HG02938 (cell line): ENCODE data around the gene CFAP251.
"Not testable (repeated sequence)": the region's sequence is repeated elsewhere in the genome, so short reads cannot be mapped to it uniquely, and the experiment has no call there.

Experiments used
- ATAC-seq: cut with Tn5 transposase; IDR thresholded peaks from one replicate; pipeline ENCODE4 v1.9.1; 2021; ENCODE audit warnings: mild to moderate bottlenecking, moderate library complexity; ENCODE audit not compliant: unreplicated experiment

CFAP251 gene

DNA sequence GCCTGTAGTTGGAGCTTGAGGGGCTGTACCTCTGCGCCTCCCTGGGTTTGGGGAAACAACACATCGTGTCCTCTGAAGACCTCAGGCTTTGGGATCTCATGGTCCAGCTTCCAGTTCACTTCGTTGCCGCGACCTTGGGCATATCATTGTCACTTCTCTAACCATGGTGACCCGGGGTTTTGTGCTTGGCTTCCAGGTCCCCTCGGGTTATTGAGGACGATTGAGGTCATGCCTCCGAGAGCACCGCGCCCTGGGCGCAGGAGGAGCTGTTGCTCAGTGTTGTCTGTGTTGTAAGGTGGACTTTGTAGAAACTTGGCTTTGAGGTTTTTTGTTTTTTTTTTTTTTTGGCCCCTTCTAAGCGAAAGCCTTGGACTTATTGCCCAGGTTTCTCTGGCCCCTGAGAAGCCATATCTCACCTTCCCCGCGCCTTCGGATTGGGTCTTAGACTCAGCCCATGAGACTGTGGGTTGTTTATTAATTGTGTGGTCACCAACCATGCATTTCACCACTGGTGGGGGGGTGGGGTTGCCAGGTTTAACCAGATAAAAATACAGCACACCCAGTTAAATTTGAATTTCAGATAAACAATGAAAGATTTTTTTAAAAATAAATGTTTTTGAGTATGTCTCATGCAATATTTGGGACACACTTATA lies 105.9 kb downstream of the CFAP251 start:
- ATAC-seq, result no peak

DNA sequence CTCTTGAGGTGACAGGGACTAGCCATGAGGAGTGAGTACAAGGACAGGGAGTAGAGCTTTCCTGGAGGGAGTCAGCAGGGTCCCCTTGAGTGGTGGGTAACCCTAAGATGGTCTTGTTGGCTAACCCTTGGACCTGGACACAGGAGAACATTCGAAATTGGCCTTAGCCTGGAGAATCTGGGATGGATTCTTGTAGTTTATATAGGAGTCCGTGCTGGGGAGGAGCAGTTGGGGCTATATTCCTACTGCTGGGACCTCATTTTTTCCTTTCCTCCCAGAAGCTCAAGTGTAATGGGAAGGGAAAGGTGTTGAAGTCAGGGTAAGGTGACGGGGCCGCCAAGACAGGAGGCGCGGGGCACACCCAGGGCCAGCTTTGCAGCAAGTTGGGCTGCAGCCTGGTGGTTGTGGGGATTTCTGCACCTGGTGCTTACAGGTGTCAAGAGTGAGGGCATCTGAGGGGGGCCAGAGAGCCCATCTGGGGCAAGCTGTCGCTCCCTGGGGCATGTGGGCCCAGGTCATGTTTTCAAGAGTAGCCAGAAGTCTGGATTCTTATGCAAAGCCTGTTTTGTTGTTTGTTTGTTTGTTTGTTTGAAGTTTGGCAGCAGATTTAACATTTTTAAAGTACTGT lies 108.4 kb downstream of the CFAP251 start:
- no peak for ATAC-seq

DNA sequence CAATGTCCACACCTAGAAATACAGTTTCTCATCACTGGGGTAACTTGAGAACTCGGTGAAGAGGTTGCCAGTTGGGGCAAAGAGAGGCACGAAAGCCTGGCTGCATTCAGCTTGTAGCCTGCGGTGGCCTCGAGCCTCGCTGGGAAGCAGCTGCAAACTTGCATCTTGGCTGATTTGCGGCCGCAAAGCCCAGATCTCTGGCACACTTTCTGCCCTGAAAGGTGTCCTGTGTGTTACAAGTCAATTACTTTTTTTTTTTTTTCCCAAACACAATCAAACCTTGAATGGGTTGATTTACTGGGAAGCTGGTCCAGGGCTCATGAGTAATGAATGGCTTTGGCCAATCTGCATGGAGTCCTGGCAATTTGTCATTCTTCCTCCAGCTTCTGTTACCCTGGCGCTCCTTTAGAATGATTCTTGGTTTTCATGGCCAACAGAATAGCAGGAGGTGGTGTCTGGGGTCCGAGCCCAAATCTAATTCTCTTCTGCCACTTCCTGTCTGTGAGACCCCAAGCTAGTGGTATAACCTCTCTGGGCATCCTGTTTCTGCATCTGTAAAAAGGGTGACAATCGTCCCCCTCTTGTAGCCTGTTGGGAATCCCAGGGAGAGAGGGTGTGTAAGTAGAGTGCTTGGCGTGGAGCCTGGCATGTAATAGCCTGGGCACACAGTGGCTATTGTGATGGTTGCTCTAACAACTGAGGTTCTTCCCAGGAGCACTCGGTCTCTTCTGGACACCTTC lies 109.9 kb downstream of the CFAP251 start:
- no peak for ATAC-seq

DNA sequence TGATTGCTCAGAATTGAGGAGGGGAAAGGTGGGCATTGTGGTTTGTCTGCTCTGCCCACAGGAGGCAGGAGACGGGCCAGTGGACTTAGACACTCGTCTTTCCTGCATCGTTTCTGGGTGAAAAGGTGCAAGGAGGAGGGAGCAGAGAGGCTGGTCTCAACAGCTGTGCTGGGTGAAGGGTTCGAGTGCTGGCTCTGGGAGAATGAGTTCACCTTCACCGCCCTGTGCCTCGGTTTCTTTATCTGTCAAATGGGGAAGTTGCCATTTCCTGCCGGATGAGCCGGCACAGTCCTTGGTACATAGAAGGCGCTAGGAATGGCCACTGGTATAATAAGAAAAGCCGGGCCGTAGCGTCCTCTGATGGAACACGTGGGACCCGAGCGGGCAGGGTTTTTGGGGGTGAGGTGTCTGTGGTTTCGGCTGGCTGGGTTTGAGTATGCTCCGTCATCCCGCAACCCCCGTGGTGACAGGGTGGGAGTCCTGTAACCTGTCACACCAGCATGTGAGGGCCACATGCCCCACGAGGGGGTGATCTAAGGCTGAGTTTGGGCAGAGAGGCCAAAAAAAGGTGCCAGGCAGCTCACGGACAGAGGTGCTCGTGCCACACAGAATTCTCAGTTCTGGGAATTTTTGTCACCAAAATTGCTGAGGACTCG lies 110.6 kb downstream of the CFAP251 start:
- no peak for ATAC-seq

DNA sequence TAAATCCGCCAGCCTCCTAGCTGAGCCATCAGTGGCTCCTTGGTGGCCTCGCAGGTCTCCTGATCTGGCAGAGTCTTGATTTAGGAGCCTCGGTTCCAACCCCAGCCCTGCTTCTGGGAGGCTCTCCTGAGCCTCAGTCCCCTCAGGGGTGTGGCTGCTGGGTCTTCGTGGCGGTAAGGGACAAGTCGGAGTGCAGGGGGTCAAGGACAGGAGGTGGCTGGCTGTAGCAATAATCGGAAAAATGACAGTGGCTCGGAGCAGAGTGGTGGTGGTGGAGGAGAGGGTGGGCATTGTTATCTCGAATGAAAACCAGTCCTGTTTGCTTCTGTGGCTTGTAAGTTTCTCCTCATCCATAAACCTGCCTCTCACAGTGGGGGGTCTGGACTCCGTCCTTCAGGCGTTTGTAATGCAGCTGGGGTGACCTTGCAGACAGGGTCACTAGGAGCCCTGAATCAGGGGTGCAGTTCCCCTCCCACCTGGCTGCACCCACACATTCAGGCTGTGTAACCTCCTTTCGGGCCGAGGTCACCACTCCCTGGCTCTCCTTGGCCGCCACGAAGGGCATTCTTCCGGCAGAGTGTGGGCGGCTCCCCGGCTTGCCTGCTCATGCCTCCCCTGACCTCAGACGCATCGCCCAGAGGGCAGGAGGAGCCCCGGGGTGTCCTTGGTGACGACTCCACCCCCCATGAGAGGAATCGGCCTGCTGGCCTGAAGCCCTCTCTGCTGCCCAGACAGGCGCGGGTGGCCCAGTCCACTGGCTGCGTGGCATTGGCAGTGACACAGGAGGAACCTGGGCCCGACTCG lies 111.4 kb downstream of the CFAP251 start:
- ATAC-seq, result no peak

- no peak for ATAC-seq
Measured at GRCh38 chr12:122030424-122031035, 112.1 kb downstream of the CFAP251 start.

- no peak for ATAC-seq
Measured at GRCh38 chr12:122031342-122032216, 113.2 kb downstream of the CFAP251 start.

GRCh38 chr12:122032580-122032979 lies 114.2 kb downstream of the CFAP251 start:
- ATAC-seq, result no peak

- ATAC-seq, result no peak
Measured at GRCh38 chr12:122035292-122035691, 116.9 kb downstream of the CFAP251 start.

GRCh38 chr12:122036153-122036552 lies 117.8 kb downstream of the CFAP251 start:
- no peak for ATAC-seq

GRCh38 chr12:122040579-122041386 lies 122.4 kb downstream of the CFAP251 start:
- ATAC-seq, result no peak

GRCh38 chr12:122041458-122041857 lies 123.1 kb downstream of the CFAP251 start:
- not testable (repeated sequence) for ATAC-seq

DNA sequence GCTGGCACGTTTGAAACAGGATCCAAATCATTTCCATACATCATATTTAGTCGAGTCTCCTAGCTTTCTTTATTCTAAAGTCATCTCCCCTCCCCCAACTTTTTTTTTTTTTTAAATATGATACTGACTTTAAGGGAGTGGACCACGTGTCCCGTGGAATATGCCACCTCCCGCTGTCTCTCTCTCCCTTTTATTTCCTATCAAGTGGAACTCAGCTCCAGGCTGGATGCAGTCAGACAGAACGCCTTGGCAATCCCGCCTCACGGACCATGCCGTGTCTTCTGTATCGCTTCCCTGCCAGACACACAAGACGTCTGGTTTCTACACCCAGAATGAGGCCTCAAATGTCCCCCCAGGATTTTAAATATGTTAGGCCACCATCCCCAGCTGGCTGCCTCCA lies 124.5 kb downstream of the CFAP251 start:
- ATAC-seq, result no peak

- ATAC-seq, result no peak
Measured at GRCh38 chr12:122043476-122043875, 125.1 kb downstream of the CFAP251 start.

DNA sequence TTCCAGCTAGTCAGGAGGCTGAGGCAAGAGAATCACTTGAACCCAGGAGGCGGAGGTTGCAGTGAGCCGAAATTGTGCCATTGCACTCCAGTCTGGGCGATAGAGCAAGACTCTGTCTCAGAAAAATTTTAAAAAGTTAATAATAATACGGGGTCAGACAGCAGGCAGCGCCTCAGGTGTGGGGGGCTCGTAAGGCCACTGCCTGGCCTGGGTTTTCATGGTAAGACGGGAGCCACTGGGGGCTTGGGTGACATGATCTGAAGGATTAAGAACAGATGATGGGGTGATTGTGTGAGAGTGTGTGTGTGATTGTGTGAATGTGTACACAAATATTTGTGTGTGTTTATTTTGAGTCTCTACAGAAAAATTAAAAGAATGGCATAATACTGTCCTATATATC lies 126.9 kb downstream of the CFAP251 start:
- no peak for ATAC-seq

GRCh38 chr12:122046145-122046544 lies 127.8 kb downstream of the CFAP251 start:
- ATAC-seq, result no peak

DNA sequence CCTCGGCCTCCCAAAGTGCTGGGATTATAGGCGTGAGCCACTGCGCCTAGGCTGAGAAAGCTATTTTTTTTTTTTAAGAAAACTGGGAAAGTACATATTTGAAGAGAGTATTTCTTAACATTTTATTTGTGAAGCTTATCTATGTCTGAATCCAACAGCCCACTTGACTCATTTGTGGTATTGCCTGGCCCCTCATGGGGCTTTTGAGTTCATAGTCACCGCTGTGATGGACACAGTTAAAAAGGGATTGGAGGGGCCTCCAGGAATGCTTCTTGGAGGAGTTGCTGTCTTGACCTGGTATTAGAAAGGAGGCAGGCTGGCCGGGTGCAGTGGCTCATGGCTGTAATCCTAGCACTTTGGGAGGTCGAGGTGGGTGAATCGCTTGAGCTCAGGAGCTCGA lies 129.8 kb downstream of the CFAP251 start:
- ATAC-seq, result no peak

DNA sequence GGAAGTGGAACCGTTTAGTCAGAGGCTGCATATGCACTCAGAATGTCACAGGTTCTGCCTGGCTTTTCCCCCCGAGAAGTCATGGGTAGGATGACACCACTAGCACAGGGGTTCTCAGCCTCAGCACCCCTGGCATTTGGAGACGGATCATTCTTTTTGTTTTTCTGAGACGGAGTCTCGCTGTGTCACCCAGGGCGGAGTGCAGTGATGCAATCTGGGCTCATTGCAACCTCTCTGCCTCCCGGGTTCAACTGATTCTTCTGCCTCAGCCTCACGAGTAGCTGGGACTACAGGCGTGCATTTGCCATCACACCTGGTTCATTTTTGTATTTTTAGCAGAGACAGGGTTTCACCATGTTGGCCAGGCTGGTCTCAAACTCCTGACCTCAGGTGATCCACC lies 131.4 kb downstream of the CFAP251 start:
- ATAC-seq, result no peak

DNA sequence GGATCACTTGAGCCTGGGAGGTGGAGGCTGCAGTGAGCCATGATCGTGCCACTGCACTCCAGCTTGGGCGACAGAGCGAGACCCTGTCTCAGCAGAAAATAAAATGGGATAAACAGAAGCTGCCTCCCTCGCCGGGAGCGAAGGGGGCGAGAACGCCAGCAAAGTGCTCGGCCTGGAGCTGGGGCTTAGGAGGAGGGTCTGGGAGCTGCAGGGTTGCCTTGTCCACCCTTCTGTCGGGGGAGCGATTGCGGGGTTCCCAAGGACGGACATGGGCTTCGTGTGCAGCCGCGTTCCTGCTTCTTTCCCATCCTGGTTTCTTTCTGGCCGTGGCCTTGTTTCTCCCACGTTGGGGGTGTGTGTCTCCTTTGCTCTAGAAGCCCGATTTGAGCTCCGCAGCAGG lies 132.3 kb downstream of the CFAP251 start:
- no peak for ATAC-seq
